HG02973 (cell line): ENCODE results near the gene IFNW1.
"Not testable (repeated sequence)": the region's sequence is repeated elsewhere in the genome, so short reads cannot be mapped to it uniquely, and the experiment has no call there.

Experiments used
- ATAC-seq: cut with Tn5 transposase; IDR thresholded peaks from one replicate; pipeline ENCODE4 v1.9.1; 2021; ENCODE audit warnings: moderate library complexity; ENCODE audit not compliant: unreplicated experiment

IFNW1 gene

DNA sequence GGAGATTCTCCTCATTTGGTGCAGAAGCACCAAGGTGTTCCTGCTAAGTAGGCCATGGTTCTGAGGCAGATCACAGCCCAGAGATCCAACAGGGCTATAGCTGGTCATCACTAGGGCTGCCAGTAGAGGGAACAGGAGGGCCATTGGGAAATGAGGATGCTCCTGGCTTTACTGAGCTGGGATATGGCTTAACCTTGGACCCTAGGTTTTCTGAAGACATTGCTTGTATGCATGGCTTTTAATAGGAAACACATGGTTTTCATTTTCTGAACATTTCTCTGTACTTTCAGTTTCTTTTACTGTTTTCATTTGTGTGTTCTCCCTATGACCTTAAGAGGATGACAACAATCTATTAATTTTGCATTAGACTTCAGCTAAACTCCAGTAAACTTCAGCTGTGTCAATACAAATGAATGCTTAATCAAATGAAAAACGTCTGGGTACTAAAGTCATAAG is at the start of gene IFNW1:
Gene IFNW1 (minus strand): TSS at position 406 of the 456 bp plus-strand sequence. CDS start 262 bp downstream, at position 144.
- ATAC-seq, result no peak

DNA sequence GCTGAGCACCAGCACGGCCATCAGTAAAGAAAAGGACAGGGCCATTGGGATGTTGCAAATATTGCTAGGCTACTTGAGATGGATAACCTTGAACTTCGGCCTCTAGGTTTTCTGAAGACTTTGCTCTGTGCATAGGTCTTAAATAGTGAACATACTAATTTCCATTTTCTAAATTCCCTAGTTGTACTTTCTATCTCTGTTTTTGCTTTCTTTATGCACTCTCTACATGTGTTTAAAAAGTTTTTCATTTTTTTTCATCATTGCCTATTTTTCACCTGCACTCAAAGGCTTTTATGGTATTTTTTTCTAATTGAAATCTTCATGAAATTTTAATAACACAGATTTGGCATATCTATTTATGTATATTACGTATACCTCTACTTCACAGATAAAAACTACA is 45.9 kb upstream of the IFNW1 start, which contains the start of gene IFNA4:
Gene IFNA4 (minus strand): TSS at position 101 of the 400 bp plus-strand sequence. CDS start 56 bp downstream, at position 45.
- ATAC-seq, result not testable (repeated sequence)

DNA sequence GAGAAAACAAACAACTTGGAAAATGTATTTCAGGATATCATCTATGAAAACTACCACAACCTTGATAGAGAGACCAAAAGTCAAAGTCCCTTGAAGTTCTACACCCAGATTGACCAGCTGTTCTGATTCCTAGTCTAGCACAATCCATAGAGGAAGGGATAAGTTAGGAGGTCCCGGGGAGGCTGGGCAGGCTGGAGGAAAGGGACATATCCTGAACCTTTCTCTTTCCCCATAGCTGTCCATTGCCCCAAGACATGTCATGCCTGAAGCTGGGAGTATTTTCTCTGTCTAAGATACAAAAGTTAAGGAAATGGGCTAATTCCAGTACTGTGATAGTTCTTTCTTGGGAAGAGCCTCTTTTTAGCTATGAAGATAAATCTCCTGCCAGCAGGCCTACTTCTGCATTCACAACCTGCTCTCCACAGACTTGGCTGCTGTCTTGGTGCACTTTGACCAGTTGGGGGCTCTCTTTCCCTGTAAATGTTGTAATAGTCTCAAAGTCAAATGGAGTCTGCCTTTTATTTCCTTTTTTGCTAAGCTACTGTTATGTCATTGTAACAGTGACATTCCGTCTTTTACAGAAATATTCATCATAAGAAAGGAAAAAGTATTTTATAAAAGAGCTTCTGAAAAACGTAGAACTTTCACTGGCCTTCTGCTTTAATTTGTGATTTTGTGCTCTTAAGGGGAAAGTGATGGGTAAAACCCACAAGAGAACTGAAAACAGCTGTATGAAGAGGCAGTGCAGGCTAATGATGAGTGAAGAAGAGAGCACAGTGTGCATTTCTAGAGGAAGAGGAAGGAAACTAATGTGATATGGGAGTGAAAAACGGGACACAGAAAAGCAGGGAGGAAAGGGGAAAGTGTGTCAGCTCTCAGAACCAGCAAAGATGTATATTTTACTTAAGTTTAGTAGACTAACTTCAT is 41.4 kb upstream of the IFNW1 start:
- peak; percentile 94 for ATAC-seq

DNA sequence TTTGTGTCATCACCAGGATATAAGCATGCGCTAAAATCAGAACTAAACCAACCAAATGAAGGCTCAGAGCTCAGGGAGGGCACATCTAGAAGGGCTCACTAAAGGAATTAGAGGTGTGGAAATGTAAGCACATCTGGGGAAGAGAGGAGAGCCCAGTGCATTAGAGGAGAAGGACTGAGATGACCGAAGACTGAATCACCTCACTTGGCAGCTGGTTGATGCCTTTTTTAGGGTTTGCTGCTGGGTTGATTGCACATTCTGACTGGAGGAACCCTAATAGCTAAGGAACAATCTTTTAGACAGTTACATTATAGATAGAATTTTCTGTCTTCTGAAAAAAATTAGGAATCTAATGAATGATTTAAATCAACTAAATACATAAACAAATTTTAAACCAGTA is 33.0 kb upstream of the IFNW1 start:
- no peak for ATAC-seq

DNA sequence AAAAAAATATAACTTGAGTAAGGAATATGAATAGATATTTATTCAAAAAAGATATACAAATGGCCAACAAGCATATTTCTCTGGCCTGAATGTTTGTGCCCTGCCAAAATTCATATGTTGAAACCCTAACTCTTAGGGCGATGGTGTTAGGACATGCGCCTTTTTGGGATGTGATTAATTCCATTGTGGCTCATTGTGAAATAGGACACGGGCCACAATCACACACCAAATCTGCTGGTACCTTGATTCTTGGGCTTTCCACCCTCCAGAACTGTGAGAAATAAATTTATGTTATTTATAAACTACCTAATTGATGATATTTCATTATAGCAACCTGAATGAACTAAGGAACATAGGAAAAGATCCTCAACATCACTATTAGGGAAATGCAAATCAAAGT is 30.5 kb upstream of the IFNW1 start:
- ATAC-seq, result no peak

DNA sequence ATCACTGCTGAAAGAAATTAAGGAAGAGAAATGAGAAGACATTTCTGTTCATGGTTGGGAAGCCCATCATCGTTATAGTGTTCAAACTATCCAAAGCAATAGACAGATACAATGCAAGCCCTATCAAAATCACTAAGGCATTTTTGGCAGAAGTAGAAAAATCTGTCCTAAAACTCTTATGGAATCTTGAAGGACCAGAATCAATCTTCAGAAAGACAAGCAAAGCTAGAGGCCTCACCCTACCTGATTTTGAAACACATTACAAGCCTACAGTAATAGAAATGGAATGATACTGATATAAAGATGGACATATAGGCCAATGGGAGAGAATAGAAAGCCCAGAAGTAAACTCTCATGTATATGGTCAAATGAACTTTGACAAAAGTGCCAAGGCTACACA is 29.7 kb upstream of the IFNW1 start:
- no peak for ATAC-seq

DNA sequence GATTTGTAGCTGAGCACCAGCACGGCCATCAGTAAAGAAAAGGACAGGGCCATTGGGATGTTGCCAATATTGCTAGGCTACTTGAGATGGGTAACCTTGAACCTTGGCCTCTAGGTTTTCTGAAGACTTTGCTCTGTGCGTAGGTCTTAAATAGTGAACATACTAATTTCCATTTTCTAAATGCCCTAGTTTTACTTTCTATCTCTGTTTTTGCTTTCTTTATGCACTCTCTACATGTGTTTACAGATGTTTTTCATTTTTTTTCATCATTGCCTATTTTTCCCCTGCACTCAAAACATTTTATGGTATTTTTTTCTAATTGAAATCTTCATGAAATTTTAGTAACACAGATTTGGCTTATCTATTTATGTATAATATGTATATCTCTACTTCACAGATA is 24.9 kb upstream of the IFNW1 start, which contains the start of gene IFNA21:
Gene IFNA21 (minus strand): TSS at position 101 of the 400 bp plus-strand sequence. CDS start 48 bp downstream, at position 53.
- not testable (repeated sequence) for ATAC-seq

DNA sequence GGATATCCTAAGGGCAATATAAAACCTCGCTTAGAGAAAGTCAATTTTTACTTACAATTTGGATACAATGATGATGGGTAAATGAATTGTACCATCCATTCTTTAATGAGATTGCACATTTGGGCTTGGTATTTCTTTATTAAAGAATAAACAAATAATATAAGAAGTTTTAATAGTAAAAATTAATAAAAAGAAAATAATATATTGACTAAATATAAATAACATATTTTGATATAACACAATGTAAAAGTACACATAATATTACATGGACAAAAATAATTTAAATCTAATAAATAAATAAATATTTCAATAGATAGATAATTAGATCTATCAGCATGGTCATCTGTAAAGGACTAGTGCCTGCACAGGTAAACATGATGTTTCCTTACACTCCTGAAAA is 23.9 kb upstream of the IFNW1 start:
- ATAC-seq, result no peak

DNA sequence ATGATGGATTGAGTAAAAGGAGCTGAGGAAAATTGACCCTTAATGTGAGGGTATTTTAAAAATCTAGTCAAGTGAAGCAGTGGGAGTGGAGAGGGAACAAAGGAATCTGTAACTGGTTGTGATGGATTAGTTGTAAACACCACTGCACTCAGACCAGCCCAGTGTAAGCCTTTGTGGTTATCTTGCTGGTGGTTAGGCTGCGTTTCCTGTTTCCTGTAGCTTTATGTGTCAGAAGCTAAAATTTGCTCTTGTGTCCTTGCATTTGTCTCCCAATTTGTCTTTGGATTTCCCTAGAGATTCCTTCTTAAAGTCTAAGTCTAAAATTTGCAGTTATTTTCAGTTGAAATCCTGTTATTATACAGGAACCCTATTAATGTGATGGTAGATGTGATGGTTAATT is 18.5 kb upstream of the IFNW1 start:
- peak; percentile 84 for ATAC-seq

DNA sequence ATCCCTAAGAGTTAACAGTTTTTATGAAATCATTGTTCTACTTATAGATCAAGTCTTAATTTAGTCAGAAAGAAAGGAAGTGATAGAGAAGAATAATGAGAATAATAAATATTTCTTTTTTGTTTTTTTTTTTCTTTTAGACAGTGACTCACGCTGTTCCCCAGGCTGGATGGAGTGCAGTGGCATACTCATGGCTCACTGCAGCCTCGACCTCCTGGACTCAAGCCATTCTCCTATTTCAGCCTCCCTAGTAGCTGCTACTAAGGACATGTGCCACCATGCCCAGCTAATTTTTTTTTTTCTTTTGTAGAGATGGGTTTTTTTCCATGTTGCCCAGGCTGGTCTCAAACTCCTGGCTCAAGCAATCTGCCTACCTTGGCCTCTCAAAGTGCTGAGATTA is 13.9 kb upstream of the IFNW1 start:
- ATAC-seq, result no peak

DNA sequence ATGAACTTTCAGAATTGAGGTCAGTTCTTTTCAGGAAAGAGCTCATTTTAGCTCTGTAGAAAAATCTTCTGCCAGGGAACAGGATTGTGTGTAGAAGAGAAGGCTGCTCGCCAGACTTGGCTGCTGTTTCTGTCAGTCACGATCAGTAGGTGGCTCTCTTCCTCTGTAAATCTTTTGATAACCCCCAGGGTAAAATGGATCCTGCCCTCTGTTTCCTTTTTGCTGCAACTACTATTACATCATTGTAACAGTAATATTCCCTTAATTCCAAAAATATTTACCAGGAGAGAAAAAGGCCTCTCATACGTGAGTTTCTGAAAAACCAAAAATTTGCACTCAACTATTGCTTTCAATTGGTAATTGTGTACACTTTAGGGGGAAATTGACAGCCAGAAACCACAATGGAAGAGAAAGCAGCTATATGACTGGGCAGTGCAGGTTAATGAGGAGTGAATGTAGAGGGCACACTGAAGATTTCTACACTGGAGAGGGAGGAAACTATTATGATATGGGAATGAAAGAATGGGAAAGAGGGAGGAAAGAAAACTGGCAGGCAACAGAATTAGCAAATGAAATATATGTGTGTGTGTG is 12.5 kb upstream of the IFNW1 start:
- peak; percentile 76 for ATAC-seq

DNA sequence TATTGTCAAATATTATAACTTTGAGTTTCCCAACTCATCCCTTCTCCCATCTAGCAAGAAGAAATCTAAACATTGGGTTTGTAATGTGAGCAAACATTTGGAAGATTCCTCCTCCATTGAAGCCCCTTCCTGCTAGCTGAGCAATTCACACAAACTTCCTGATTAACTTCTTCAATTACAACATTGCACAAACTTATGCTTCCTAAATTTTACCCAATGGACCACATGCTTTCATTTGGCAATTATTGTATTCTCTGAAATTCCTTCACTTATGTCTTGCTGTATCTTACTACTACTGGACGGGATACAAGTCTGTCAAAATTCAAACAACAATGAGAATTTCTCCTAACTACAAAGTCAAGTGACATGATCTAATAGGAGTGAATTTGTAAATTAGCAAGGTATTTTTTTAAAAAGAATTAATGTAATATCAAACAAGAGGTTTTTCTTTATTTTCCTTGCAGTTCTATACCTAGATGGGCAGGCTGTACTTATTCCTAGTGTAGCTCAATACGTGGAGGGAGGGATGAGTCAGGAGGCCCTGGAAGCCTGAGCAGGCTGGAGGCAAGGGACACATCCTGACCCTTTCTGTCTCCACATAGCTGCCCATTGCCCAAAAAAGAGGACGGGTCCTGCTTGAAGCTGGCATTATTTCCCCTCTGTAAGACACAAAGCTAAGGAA is 11.8 kb upstream of the IFNW1 start:
- ATAC-seq, result peak; percentile 28

DNA sequence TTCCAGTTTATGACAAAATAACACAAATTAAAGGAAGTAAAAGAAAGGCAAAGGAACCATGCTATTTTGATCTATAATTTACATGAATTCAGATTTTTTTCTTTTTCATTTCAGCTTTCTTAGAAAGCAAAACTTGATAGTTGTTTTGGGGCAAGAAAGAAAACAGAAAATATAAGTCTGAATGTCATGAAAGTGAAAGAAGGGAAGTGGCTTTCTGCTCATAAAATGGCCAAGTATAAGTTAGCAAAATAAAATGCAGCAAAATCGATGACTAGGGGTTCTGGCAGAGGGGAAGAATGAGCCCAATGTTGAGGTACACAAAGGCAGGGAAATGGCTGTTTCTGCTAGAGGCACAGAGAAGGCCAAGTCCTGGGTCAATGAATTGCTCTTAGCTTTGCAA is 3.0 kb upstream of the IFNW1 start:
- peak; percentile 56 for ATAC-seq

DNA sequence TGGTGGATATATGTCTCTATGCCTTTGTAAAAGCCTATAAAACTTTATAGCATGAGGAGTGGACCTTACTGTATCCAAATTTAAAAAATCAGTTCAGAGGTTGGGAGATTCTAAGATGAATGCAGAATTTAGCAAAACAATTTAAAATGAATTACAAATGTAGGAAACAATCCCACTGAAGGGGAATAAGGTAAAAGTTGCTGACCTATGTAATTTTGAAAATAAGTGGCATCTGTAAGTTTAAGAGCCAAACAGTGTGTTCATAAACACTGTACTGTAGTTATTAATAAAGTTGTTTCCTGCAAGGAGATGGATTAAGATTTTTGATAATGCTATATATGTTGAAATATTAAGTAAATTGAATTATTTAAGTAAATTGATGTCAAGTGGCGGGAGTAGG is 4.6 kb downstream of the IFNW1 start:
- no peak for ATAC-seq

DNA sequence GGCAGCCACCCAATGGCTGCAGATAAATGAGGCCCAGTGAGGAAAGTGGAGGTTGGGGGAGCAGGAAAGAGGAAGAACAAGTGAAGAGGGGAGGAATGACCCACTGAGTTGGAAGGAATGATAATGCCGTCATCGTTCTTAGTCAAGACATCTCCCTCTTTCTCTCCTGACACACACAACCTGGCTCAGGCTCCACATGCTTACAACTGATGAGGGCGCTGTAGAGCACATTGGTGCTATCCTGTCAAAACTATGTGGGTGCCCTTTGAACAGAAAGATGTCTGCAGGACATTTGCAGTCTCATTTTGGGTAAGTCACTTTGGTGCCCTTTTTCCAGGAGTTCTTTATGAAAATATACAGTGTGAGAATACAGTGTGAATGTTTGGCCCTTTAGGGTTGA is 5.9 kb downstream of the IFNW1 start:
- no peak for ATAC-seq

DNA sequence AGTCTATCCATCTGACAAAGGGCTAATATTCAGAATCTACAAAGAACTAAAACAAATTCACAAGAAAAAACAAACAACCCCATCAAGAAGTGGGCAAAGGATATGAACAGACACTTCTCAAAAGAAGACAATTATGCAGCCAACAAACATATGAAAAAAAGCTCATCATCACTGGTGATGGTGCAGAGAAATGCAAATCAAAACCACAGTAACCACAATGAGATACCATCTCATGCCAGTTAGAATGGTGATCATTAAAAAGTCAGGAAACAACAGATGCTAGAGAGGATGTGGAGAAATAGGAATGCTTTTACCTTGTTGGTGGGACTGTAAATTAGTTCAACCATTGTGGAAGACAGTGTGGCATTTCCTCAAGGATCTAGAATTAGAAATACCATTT is 13.4 kb downstream of the IFNW1 start:
- ATAC-seq, result not testable (repeated sequence)

DNA sequence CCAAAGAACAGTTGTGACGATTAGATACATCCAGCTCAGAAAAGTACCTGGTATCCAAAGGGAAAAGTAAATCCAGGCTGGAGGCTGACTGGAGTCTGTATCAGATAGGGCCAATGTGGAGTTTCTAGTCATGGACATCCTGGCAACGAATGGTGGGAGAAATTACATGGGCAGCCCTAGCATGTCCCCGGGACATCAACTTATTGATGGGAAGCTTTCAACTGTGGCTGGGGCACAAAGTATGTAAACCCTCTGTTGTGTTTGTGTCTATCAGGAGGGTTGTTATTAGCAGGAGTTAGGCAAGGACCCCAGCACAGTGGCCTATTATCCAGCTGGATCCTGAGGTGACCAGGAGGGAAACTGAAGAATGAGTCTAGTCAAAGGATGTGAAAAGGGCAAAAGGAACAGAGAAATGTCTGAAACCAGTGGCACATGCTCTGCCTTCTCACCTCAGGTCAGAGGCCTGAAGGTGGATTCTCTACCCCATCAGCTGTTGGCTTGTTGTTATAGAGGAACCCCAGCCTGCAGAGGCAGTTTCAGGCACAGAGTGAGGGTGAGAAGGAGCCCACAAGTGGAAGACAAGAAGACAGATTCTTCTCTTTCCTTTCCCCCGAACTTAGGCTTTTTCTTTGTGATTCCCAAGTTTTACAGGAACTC is 19.9 kb downstream of the IFNW1 start:
- peak; percentile 89 for ATAC-seq

DNA sequence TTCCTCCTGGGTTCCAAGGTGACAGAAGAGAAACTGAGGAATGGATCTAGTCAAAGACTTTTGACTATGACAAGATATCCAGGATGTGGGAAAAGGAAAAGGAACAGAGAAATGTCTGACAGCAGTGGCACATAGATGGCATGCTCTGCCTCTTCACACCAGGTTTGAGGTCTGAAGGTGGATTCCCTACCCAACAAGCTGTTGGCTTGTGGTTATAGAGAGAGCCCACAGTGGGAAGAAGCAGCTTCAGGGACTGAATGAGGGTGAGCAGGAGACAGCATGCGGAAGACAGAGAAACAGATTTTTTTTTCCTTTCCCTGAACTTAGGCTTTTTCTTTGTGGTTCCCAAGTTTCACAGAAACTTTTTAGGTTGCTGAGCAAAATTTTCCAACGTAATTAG is 20.6 kb downstream of the IFNW1 start:
- no peak for ATAC-seq

DNA sequence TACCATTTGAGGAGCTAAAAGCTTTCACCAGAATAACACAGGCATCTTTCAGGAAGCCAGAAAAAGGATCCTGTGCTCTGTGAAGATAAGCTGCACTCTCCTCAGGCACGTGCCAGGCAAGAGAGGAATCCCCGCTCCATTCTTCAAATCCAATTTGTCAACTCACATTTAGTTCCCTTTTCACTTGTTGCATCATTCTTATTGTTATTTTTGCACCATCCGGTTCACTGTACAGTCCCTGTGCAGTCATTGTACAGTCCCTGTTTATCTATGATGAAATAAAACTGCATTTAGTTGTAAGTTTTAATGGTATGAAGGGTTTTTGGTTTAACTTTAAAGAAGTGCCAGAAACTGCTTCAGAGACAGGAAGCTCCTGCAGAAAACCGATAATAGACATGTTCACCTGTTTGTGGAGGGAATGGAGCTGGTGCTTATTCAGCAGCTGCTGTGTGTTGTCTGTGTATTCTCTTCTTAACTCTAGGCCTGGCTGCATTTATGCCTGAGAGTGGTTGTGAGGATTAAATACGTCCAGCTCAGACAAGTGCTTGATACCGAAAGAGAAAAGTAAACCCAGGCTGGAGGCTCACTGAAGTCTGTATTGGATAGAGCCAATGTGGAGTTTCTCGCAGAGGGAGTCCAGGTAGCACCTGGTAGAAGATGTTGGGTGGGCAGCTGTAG is 22.4 kb downstream of the IFNW1 start:
- no peak for ATAC-seq

DNA sequence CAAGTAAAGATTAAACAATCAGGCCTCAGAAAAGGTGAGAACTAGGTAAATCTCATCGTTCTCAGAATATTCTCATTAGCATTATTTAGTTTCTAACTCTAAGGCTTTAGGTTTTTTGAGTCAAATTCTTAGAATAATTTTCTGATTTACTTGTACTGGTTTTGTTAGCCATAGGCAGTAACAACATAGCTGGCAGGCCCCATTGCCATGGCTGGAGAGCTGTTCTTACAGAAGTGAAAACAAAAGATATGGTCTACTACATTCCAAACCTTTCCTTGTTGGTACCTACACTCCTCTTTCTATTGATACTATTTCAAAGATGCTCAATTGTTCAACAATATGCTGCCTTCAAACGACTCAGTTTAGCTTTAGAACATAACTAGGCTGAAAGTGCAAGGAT is 27.3 kb downstream of the IFNW1 start:
- ATAC-seq, result no peak
